H1 (cell line): ENCODE results near the gene BDP1. TPM values are rescaled to one million over a fixed set of nuclear protein-coding genes. Genes with fewer than 3 reads are reported as not detected.

Experiments
- ASH2L ChIP-seq: fragments of 200-600, 300-600 bp; sonication (generic); IDR thresholded peaks from one replicate; pipeline ENCODE4 v1.7.1; 2017; ENCODE audit warnings: low read length
- BCL11A ChIP-seq, 2 experiments: IDR thresholded peaks; one replicate each; pipeline ENCODE4 v1.6.1; 2011; ENCODE audit warnings: low read depth in 2 of 2, low read length in 2 of 2, mild to moderate bottlenecking in 2 of 2
- CHD2 ChIP-seq: IDR thresholded peaks from 2 replicates; pipeline ENCODE4 v1.6.1; 2012; ENCODE audit warnings: low read length, improper control_type of control experiment
- EP300 ChIP-seq, 2 experiments: IDR thresholded peaks; 1 replicate in 1 of 2; 2 replicates in 1 of 2; pipeline ENCODE4 v1.6.1; 2011 to 2012; ENCODE audit warnings: low read depth in 2 of 2, low read length in 2 of 2, mild to moderate bottlenecking in 2 of 2, borderline replicate concordance in 1 of 2, inconsistent platforms in 1 of 2, moderate library complexity in 1 of 2
- JUND ChIP-seq: IDR thresholded peaks from 2 replicates; pipeline ENCODE4 v1.6.1; 2011; ENCODE audit warnings: mild to moderate bottlenecking, improper control_type of control experiment, low read length
- MAFK ChIP-seq: IDR thresholded peaks from 2 replicates; pipeline ENCODE4 v1.6.1; 2012; ENCODE audit warnings: low read depth, mild to moderate bottlenecking, improper control_type of control experiment, low read length
- POU5F1 ChIP-seq: IDR thresholded peaks from 2 replicates; pipeline ENCODE4 v1.6.1; 2011; ENCODE audit warnings: low read depth, mild to moderate bottlenecking, low read length, moderate library complexity
- SIX5 ChIP-seq: IDR thresholded peaks from 2 replicates; pipeline ENCODE4 v1.6.1; 2011; ENCODE audit warnings: mild to moderate bottlenecking, low read depth, low read length
- SP4 ChIP-seq: IDR thresholded peaks from 2 replicates; pipeline ENCODE4 v1.6.1; 2012; ENCODE audit warnings: low read length, inconsistent platforms
- TAF7 ChIP-seq: optimal IDR thresholded peaks from 2 replicates; pipeline ENCODE3; 2011; ENCODE audit warnings: low read depth, mild to moderate bottlenecking, inconsistent platforms, low read length, moderate library complexity, borderline replicate concordance
- polyA plus RNA-seq, 7 experiments: library from polyadenylated mRNA; depleted of rRNA in 3 of 7; stranded (reverse) in 5 of 7; unstranded in 2 of 7; fragments of >200 nt in 5 of 7; fragments of 200-250 nt in 2 of 7; gene quantifications; 1 replicate in 5 of 7; 2 replicates in 1 of 7; 4 replicates in 1 of 7; pipeline versions ENCODE4 v1.2.1 to v1.2.3, GENCODE V29; 2011 to 2013; ENCODE audit warnings: missing spikeins in 2 of 7, mixed read lengths in 2 of 7
- total RNA-seq: library from RNA; stranded (reverse); fragmentation: NEBNext Ultra II Directional; extraction: Animal tissue kit (Norgen Biotek cat#: 25700); gene quantifications from 2 replicates; pipeline ENCODE4 v1.2.1, GENCODE V29; 2021

Gene BDP1
- total and polyA plus RNA-seq, 2 of the 8 experiments (the other 6 are each of a cell fraction or from before 2014, with no cell fraction given) = 4.7 to 32.1 TPM

DNA sequence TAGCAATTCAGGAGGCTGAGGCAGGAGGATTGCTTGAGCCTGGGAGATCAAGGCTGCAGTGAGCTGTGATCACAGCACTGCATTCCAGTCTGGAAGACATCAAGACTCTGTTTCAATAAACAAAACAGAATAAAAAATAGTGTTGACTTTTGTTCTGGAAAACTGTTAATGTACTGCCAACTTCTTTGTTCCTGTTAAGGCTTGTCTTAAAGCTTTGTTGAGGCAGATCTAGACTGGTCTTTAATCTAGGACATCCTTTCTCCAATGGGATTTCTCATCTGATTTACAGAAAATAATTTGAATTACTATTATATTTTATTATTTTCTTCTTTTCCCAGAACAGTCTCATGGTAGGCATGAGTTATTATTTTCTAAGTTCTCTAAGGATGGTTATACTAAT lies 26.0 kb downstream of the BDP1 start (continued):
- TF ChIP-seq CHD2 = no peak
- no peak for TF ChIP-seq POU5F1
- no peak for TF ChIP-seq ASH2L
- no peak for TF ChIP-seq SP4
- no peak for TF ChIP-seq EP300 (IDR thresholded peaks at IDR 0.05; ENCODE audit: borderline replicate concordance in 1 of 2, low read depth in 2 of 2, low read length in 2 of 2)
- no peak for TF ChIP-seq MAFK
- no peak for TF ChIP-seq TAF7
- TF ChIP-seq SIX5 = no peak
- no peak for TF ChIP-seq JUND
- no peak for TF ChIP-seq BCL11A (IDR thresholded peaks at IDR 0.05; ENCODE audit: low read depth in 2 of 2, low read length in 2 of 2)
- TF ChIP-seq, all 59 proteins: peak for 0
